Measurements from ENCODE around the gene LIFR. TPM values are rescaled to one million over a fixed set of nuclear protein-coding genes. Genes with fewer than 3 reads are reported as not detected.

LIFR gene
- total and polyA plus RNA-seq, 2 of the 4 experiments (the other 2 are of a cell fraction), result 1.9 to 10.4 TPM

DNA sequence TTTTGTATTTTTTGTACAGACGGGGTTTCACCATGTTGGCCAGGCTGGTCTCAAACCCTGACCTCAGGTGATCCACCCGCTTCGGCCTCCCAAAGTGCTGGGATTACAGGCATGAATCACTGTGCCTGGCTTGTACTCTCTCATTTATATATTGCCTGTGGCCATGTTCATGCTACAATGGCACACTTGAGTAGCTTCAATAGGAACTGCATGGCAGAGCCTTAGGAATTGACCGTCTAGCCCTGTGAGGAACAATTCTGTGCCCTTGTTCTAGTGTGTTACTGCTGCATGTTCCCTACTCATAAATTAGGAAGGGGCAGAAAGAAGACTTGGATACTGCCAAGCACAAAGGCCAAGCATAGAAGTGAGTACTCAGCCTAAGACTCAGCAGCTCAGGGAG lies 104.2 kb downstream of the LIFR start:
- dilution Hi-C loops (cut with HindIII; ENCODE audit: low sequenced_read_pairs, unreplicated experiment) (no loop called here), intact Hi-C loops (cut with micrococcal nuclease) (no loop called here), in situ Hi-C loops (cut with MboI; ENCODE audit: low sequenced_read_pairs) (no loop called here)
- H2BK15ac ChIP-seq (ENCODE audit: low read depth, low read length), result no peak overlapping the region
- no peak overlapping the region for H4K8ac ChIP-seq (ENCODE audit: low read depth in 2 of 2, low read length in 2 of 2)
- no peaks in the 10 kb centered on the region for H3K79me1 ChIP-seq (ENCODE audit: low read depth in 1 of 2, low read length in 2 of 2)
- TF ChIP-seq NFE2L2 (IDR thresholded peaks at IDR 0.05; ENCODE audit: low read depth, low read length), result no peak
- no peak for TF ChIP-seq RCOR1 (IDR thresholded peaks at IDR 0.05; ENCODE audit: insufficient replicate concordance, low read length)
- no peak for TF ChIP-seq FOS (IDR thresholded peaks at IDR 0.05; ENCODE audit: low read depth, low read length)
- TF ChIP-seq SMC3 (IDR thresholded peaks at IDR 0.05; ENCODE audit: low read depth, low read length), result no peak
- TF ChIP-seq, protein P1, sequence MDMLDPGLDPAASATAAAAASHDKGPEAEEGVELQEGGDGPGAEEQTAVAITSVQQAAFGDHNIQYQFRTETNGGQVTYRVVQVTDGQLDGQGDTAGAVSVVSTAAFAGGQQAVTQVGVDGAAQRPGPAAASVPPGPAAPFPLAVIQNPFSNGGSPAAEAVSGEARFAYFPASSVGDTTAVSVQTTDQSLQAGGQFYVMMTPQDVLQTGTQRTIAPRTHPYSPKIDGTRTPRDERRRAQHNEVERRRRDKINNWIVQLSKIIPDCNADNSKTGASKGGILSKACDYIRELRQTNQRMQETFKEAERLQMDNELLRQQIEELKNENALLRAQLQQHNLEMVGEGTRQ (IDR thresholded peaks at IDR 0.05; ENCODE audit: low read depth, low read length), result no peak
- TF ChIP-seq RFX5 (IDR thresholded peaks at IDR 0.05; ENCODE audit: low read depth, low read length), result no peak
- TF ChIP-seq MXI1 (IDR thresholded peaks at IDR 0.05; ENCODE audit: borderline replicate concordance, low read depth, low read length), result no peak
- no peak for TF ChIP-seq MAZ (IDR thresholded peaks at IDR 0.05; ENCODE audit: borderline replicate concordance, low read depth, low read length)
- TF ChIP-seq, protein P2, sequence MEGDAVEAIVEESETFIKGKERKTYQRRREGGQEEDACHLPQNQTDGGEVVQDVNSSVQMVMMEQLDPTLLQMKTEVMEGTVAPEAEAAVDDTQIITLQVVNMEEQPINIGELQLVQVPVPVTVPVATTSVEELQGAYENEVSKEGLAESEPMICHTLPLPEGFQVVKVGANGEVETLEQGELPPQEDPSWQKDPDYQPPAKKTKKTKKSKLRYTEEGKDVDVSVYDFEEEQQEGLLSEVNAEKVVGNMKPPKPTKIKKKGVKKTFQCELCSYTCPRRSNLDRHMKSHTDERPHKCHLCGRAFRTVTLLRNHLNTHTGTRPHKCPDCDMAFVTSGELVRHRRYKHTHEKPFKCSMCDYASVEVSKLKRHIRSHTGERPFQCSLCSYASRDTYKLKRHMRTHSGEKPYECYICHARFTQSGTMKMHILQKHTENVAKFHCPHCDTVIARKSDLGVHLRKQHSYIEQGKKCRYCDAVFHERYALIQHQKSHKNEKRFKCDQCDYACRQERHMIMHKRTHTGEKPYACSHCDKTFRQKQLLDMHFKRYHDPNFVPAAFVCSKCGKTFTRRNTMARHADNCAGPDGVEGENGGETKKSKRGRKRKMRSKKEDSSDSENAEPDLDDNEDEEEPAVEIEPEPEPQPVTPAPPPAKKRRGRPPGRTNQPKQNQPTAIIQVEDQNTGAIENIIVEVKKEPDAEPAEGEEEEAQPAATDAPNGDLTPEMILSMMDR (conservative IDR thresholded peaks at IDR 0.05; ENCODE audit: low read depth, low read length), result no peak
- TF ChIP-seq BHLHE40 (IDR thresholded peaks at IDR 0.05; ENCODE audit: low read depth, low read length), result no peak
- TF ChIP-seq POLR2A (IDR thresholded peaks at IDR 0.05; ENCODE audit: low read depth, low read length), result no peak
- no peak for TF ChIP-seq CHD1 (IDR thresholded peaks at IDR 0.05; ENCODE audit: low read depth, low read length)
- TF ChIP-seq, protein P3, sequence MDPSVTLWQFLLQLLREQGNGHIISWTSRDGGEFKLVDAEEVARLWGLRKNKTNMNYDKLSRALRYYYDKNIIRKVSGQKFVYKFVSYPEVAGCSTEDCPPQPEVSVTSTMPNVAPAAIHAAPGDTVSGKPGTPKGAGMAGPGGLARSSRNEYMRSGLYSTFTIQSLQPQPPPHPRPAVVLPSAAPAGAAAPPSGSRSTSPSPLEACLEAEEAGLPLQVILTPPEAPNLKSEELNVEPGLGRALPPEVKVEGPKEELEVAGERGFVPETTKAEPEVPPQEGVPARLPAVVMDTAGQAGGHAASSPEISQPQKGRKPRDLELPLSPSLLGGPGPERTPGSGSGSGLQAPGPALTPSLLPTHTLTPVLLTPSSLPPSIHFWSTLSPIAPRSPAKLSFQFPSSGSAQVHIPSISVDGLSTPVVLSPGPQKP (IDR thresholded peaks at IDR 0.05; ENCODE audit: borderline replicate concordance, low read depth, low read length), result no peak
- no peak for TF ChIP-seq MAFK (IDR thresholded peaks at IDR 0.05; ENCODE audit: low read depth, low read length)
- TF ChIP-seq RAD21 (IDR thresholded peaks at IDR 0.05; ENCODE audit: low read length), result no peak
- TF ChIP-seq CEBPB (IDR thresholded peaks at IDR 0.05; ENCODE audit: low read depth, low read length), result no peak
- no peak overlapping the region for H2AFZ ChIP-seq (replicated peaks; ENCODE audit: low read length, poor library complexity)
- DNase-seq (no peak), ATAC-seq (ENCODE audit: low read depth) (no peak)
- no peak overlapping the region for H3K4ac ChIP-seq (ENCODE audit: low read depth, low read length)
- no peak overlapping the region for H2BK120ac ChIP-seq (ENCODE audit: low read depth, low read length)
- no peak overlapping the region for H3K4me2 ChIP-seq (ENCODE audit: low read depth, low read length)
- H4K5ac ChIP-seq (ENCODE audit: low read depth, low read length), result no peak overlapping the region
- no peaks in the 10 kb centered on the region for H3K4me1 ChIP-seq (ENCODE audit: control insufficient read depth, insufficient read depth, low read length)
- no peak overlapping the region for H2BK20ac ChIP-seq (ENCODE audit: low read depth, low read length)
- no peaks in the 10 kb centered on the region for H4K20me1 ChIP-seq (ENCODE audit: insufficient read depth, low read length)
- H3K18ac ChIP-seq (ENCODE audit: low read depth, low read length), result no peak overlapping the region
- H3K27ac ChIP-seq (ENCODE audit: insufficient read depth, low read length), result no peak overlapping the region
- no peaks in the 10 kb centered on the region for H3K36me3 ChIP-seq (ENCODE audit: control insufficient read depth, insufficient read depth, low read length)
- no peak overlapping the region for H2BK5ac ChIP-seq (ENCODE audit: low read depth, low read length, poor library complexity, severe bottlenecking)
- no peak overlapping the region for H4K91ac ChIP-seq (ENCODE audit: insufficient read depth, low read depth, low read length)
- H3K56ac ChIP-seq (ENCODE audit: extremely low read depth, insufficient read depth, low read length), result no peak overlapping the region
- 0 out of 2 replicates have a peak, but pooled peaks cover 4% of the 10 kb centered on the region for H3K9me1 ChIP-seq (ENCODE audit: insufficient read depth, low read length)
- H3K9me3 ChIP-seq (ENCODE audit: control insufficient read depth, insufficient read depth, low read length), result no peaks in the 10 kb centered on the region
- 0 out of 2 replicates have a peak, but pooled peaks cover 9% of the 10 kb centered on the region for H3K27me3 ChIP-seq (ENCODE audit: control insufficient read depth, insufficient read depth, low read length)
- no TSS peak for BruUV-seq (replicated peaks)
- H2AK5ac ChIP-seq (ENCODE audit: low read depth, low read length), result no peak overlapping the region
- H2AK9ac ChIP-seq (replicated peaks; ENCODE audit: low read depth, low read length, poor library complexity), result no peak overlapping the region
- H3K23ac ChIP-seq (ENCODE audit: low read depth, low read length), result no peak overlapping the region
- POLR2A ChIA-PET (ENCODE audit: unreplicated experiment), result no interaction called here
- no peak overlapping the region for H3K14ac ChIP-seq (replicated peaks; ENCODE audit: low read depth, low read length)
- WGBS, 2 experiments (ENCODE audit: extremely low coverage in 2 of 2, insufficient read length in 1 of 2), result 100% methylated on average over 3 of the region's 4 CpGs; no CpG with 5 or more reads in 1 of the 2 experiments
- no peak overlapping the region for H3K9ac ChIP-seq (ENCODE audit: low read depth, low read length)
- H3K4me3 ChIP-seq (ENCODE audit: insufficient read depth, low read depth, low read length), result no peak overlapping the region
- CTCF ChIA-PET, result interaction anchor here (1.1 to 1.2 kb wide), 2 partner anchors 10 to 12 kb away, joined by 3 to 10 read pairs; no protein-coding TSS in a partner anchor
